Measurements from ENCODE around the gene ACTR3. TPM values are rescaled to one million over a fixed set of nuclear protein-coding genes. Genes with fewer than 3 reads are reported as not detected.

The ACTR3 gene
- total RNA-seq, 1 donor from 2014 or later, result 495 TPM

DNA sequence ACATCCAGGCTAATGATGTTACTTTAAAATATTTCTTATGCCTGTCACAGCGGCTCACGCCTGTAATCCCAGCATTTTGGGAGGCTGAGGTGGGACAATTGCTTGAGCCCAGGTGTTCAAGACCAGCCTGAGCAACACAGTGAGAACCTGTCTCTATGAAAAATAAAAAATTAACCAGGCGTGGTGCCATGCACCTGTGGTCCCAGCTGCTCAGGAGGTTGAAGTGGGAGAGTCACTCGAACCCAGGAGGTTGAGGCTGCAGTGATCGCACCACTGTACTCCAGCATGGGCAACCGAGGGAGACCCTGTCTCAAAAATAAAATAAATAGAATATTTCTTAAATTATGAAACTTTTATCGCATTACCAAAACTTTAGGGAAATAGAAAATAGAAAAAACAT lies 28.1 kb upstream of the ACTR3 start:
- no peak overlapping the region for H3K4me3 ChIP-seq (ENCODE audit: insufficient read depth, low read depth, low read length)
- FAIRE-seq, result no peak
- no peaks in the 10 kb centered on the region for H3K79me2 ChIP-seq (ENCODE audit: insufficient read depth, low read length)
- H4K20me1 ChIP-seq (ENCODE audit: insufficient read depth, low read length), result no peaks in the 10 kb centered on the region
- Mint-ChIP-seq H3K9me3 (ENCODE audit: unreplicated experiment) (no peaks in the 10 kb centered on the region), H3K4me1 (ENCODE audit: low read depth, unreplicated experiment) (peaks cover 7% of the 10 kb centered on the region), H3K27ac (ENCODE audit: unreplicated experiment) (no peak overlapping the region), H3K27me3 (ENCODE audit: low read depth, unreplicated experiment) (no peaks in the 10 kb centered on the region), H3K4me3 (ENCODE audit: unreplicated experiment) (no peak overlapping the region), H3K36me3 (ENCODE audit: low read depth, unreplicated experiment) (no peaks in the 10 kb centered on the region)
- no peaks in the 10 kb centered on the region for H3K9me3 ChIP-seq (ENCODE audit: insufficient read depth, low read depth, low read length)
- H3K27ac ChIP-seq (ENCODE audit: low read depth, low read length), result no peak overlapping the region
- no peak overlapping the region for H3K4me2 ChIP-seq (ENCODE audit: low read length)
- no peak overlapping the region for H3K9ac ChIP-seq (ENCODE audit: low read length)
- no peak overlapping the region for H2AFZ ChIP-seq (ENCODE audit: low read depth, low read length)
- TF ChIP-seq EZH2 (IDR thresholded peaks at IDR 0.05; ENCODE audit: insufficient read depth, low read length), result no peak
- TF ChIP-seq, protein P1, sequence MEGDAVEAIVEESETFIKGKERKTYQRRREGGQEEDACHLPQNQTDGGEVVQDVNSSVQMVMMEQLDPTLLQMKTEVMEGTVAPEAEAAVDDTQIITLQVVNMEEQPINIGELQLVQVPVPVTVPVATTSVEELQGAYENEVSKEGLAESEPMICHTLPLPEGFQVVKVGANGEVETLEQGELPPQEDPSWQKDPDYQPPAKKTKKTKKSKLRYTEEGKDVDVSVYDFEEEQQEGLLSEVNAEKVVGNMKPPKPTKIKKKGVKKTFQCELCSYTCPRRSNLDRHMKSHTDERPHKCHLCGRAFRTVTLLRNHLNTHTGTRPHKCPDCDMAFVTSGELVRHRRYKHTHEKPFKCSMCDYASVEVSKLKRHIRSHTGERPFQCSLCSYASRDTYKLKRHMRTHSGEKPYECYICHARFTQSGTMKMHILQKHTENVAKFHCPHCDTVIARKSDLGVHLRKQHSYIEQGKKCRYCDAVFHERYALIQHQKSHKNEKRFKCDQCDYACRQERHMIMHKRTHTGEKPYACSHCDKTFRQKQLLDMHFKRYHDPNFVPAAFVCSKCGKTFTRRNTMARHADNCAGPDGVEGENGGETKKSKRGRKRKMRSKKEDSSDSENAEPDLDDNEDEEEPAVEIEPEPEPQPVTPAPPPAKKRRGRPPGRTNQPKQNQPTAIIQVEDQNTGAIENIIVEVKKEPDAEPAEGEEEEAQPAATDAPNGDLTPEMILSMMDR (IDR thresholded peaks at IDR 0.05; ENCODE audit: insufficient read depth, low read depth, low read length), result no peak
- no peak for DNase-seq (ENCODE audit: low read depth)
- no peaks in the 10 kb centered on the region for H3K36me3 ChIP-seq (ENCODE audit: insufficient read depth, low read length)
- H3K27me3 ChIP-seq (ENCODE audit: insufficient read depth, low read length), result no peaks in the 10 kb centered on the region
- H3K4me1 ChIP-seq (ENCODE audit: insufficient read depth, low read length), result peaks cover 4% of the 10 kb centered on the region

DNA sequence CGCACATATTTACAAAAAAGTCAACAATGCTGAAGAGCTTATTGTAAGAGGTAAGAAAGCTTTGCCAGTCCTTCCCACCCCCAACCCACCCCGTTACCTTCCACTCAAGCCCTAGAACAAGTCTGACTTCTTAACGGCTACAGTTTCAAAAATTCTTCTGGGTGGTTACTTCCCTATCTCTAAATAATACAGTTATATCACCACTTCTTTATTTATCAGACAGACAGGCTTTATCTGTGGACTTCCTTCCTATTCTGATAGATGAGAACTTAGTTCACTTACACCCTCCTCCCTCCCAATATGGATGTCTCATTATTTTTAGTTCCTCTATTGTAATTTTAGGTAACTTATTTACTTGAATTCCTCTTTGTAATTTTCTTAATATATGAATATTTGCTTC lies 26.7 kb upstream of the ACTR3 start:
- H3K4me3 Mint-ChIP-seq (ENCODE audit: unreplicated experiment), result no peak overlapping the region
- H3K9me3 Mint-ChIP-seq (ENCODE audit: unreplicated experiment), result no peaks in the 10 kb centered on the region
- no peak for FAIRE-seq

DNA sequence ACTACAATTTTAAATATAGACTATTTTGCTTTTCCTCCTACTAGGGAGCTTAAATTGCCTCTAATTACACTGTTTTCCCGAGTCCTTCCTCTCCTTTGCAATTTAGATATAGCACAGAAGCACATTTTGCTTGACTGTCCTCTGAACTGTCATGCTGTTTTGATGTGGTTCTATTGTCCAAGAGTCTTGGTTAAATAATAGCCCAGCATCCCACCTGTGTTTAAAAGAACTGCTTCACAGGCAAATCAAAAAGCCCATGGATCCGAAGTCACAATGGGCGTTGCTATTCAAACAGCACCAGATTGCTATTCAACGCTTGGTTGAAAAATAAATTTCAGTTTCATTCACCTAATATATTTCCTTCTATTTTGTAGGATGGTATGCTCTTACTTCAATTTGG lies 22.3 kb upstream of the ACTR3 start:
- H3K4me3 ChIP-seq (ENCODE audit: insufficient read depth, low read depth, low read length), result no peak overlapping the region
- H3K79me2 ChIP-seq (ENCODE audit: insufficient read depth, low read length), result no peaks in the 10 kb centered on the region
- Mint-ChIP-seq H3K27ac (ENCODE audit: unreplicated experiment) (no peak overlapping the region), H3K4me1 (ENCODE audit: low read depth, unreplicated experiment) (peaks cover 9% of the 10 kb centered on the region), H3K4me3 (ENCODE audit: unreplicated experiment) (no peak overlapping the region), H3K36me3 (ENCODE audit: low read depth, unreplicated experiment) (no peaks in the 10 kb centered on the region), H3K9me3 (ENCODE audit: unreplicated experiment) (no peaks in the 10 kb centered on the region), H3K27me3 (ENCODE audit: low read depth, unreplicated experiment) (no peaks in the 10 kb centered on the region)
- H3K9me3 ChIP-seq (ENCODE audit: insufficient read depth, low read depth, low read length), result no peaks in the 10 kb centered on the region
- TF ChIP-seq, protein P1 (IDR thresholded peaks at IDR 0.05; ENCODE audit: insufficient read depth, low read depth, low read length), result no peak
- TF ChIP-seq EZH2 (IDR thresholded peaks at IDR 0.05; ENCODE audit: insufficient read depth, low read length), result no peak
- DNase-seq (ENCODE audit: low read depth), result no peak
- peaks cover 8% of the 10 kb centered on the region for H3K4me1 ChIP-seq (ENCODE audit: insufficient read depth, low read length)
- no peak overlapping the region for H3K4me2 ChIP-seq (ENCODE audit: low read length)
- no peaks in the 10 kb centered on the region for H4K20me1 ChIP-seq (ENCODE audit: insufficient read depth, low read length)
- H3K9ac ChIP-seq (ENCODE audit: low read length), result no peak overlapping the region
- no peak overlapping the region for H2AFZ ChIP-seq (ENCODE audit: low read depth, low read length)
- FAIRE-seq, result no peak
- H3K36me3 ChIP-seq (ENCODE audit: insufficient read depth, low read length), result no peaks in the 10 kb centered on the region
- H3K27ac ChIP-seq (ENCODE audit: low read depth, low read length), result no peak overlapping the region
- H3K27me3 ChIP-seq (ENCODE audit: insufficient read depth, low read length), result no peaks in the 10 kb centered on the region

More for the DNA sequence above, 26.7 kb upstream of the ACTR3 start:
- no peak overlapping the region for H3K4me3 ChIP-seq (ENCODE audit: insufficient read depth, low read depth, low read length)
- DNase-seq (ENCODE audit: low read depth), result no peak
- Mint-ChIP-seq H3K4me1 (ENCODE audit: low read depth, unreplicated experiment) (peaks cover 7% of the 10 kb centered on the region), H3K27ac (ENCODE audit: unreplicated experiment) (no peak overlapping the region), H3K27me3 (ENCODE audit: low read depth, unreplicated experiment) (no peaks in the 10 kb centered on the region), H3K36me3 (ENCODE audit: low read depth, unreplicated experiment) (no peaks in the 10 kb centered on the region)
- H3K4me2 ChIP-seq (ENCODE audit: low read length), result no peak overlapping the region
- no peaks in the 10 kb centered on the region for H3K27me3 ChIP-seq (ENCODE audit: insufficient read depth, low read length)
- no peaks in the 10 kb centered on the region for H4K20me1 ChIP-seq (ENCODE audit: insufficient read depth, low read length)
- H3K9me3 ChIP-seq (ENCODE audit: insufficient read depth, low read depth, low read length), result no peaks in the 10 kb centered on the region
- peaks cover 4% of the 10 kb centered on the region for H3K4me1 ChIP-seq (ENCODE audit: insufficient read depth, low read length)
- H3K9ac ChIP-seq (ENCODE audit: low read length), result no peak overlapping the region
- no peak overlapping the region for H2AFZ ChIP-seq (ENCODE audit: low read depth, low read length)
- H3K27ac ChIP-seq (ENCODE audit: low read depth, low read length), result no peak overlapping the region
- TF ChIP-seq, protein P1 (IDR thresholded peaks at IDR 0.05; ENCODE audit: insufficient read depth, low read depth, low read length), result no peak
- TF ChIP-seq EZH2 (IDR thresholded peaks at IDR 0.05; ENCODE audit: insufficient read depth, low read length), result no peak
- no peaks in the 10 kb centered on the region for H3K79me2 ChIP-seq (ENCODE audit: insufficient read depth, low read length)
- no peaks in the 10 kb centered on the region for H3K36me3 ChIP-seq (ENCODE audit: insufficient read depth, low read length)
